GM18909 (cell line): ENCODE results near the gene PCDHB10.
"Not testable (repeated sequence)": the region's sequence is repeated elsewhere in the genome, so short reads cannot be mapped to it uniquely, and the experiment has no call there.

Experiments used
- ATAC-seq: cut with Tn5 transposase; IDR thresholded peaks from one replicate; pipeline ENCODE4 v1.9.1; 2021; ENCODE audit warnings: mild to moderate bottlenecking; ENCODE audit not compliant: unreplicated experiment, poor library complexity

PCDHB10 gene

DNA sequence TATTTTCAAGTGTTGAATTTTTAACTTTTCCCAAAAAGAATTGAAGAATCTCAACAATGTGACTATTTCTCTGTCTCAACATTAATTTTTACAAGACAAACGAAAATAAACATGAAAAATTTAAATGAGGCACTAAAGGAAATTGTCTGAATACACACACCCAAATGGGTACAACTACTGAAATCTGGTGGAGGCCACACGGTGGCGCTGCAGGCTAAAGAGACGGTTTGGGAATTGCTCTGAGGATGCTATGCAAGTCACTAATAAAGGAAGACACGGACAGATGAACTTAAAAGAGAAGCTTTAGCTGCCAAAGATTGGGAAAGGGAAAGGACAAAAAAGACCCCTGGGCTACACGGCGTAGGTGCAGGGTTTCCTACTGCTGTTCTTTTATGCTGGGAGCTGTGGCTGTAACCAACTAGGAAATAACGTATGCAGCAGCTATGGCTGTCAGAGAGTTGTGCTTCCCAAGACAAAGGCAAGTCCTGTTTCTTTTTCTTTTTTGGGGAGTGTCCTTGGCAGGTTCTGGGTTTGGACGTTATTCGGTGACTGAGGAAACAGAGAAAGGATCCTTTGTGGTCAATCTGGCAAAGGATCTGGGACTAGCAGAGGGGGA, at the start of gene PCDHB10:
Gene PCDHB10 (plus strand): TSS at position 244 of the 616 bp plus-strand sequence. CDS start 200 bp downstream, at position 444.
- ATAC-seq, result no peak

DNA sequence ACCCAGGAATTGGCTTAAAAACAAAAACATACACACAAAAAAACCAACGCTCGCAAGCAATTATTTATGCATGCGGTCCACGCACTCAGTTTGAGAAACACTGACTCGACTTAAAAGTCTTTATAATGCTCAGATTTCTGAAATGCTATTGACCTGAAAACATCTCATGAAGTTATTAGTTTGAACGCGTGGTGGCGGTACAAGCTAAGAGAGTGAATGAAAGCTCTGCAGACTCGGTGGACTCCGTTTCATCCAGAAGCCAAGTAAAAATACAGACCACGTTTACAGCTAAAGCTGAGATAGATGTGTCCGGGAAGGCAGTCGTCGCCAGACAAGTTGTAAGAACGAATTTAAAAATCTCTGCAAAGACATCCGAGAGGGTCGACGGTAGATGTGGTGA, 42.3 kb upstream of the PCDHB10 start, which contains the start of gene PCDHB6:
Gene PCDHB6 (plus strand): TSS at position 246 of the 400 bp plus-strand sequence. CDS start 201 bp downstream, outside the sequence.
- ATAC-seq, result no peak

GRCh38 chr5:141150224-141150992, 41.7 kb upstream of the PCDHB10 start:
- ATAC-seq, result no peak

DNA sequence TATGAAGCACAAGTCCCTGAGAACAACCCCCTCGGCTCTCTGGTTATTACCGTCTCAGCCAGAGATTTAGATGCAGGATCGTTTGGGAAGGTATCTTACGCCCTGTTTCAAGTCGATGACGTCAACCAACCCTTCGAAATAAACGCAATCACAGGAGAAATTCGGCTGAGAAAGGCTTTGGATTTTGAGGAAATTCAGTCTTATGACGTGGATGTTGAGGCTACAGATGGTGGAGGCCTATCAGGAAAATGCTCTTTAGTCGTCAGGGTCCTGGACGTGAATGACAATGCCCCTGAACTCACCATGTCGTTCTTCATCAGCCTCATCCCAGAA, 41.2 kb upstream of the PCDHB10 start:
- no peak for ATAC-seq

- not testable (repeated sequence) for ATAC-seq
Observed at GRCh38 chr5:141151632-141152031, 40.5 kb upstream of the PCDHB10 start.

DNA sequence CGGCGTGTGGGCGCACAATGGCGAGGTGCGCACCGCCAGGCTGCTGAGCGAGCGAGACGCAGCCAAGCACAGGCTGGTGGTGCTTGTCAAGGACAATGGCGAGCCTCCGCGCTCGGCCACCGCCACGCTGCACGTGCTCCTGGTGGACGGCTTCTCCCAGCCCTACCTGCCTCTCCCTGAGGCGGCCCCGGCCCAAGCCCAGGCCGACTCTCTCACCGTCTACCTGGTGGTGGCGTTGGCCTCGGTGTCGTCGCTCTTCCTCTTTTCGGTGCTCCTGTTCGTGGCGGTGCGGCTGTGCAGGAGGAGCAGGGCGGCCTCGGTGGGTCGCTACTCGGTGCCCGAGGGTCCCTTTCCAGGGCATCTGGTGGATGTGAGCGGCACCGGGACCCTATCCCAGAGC, 40.1 kb upstream of the PCDHB10 start:
- ATAC-seq, result not testable (repeated sequence)

DNA sequence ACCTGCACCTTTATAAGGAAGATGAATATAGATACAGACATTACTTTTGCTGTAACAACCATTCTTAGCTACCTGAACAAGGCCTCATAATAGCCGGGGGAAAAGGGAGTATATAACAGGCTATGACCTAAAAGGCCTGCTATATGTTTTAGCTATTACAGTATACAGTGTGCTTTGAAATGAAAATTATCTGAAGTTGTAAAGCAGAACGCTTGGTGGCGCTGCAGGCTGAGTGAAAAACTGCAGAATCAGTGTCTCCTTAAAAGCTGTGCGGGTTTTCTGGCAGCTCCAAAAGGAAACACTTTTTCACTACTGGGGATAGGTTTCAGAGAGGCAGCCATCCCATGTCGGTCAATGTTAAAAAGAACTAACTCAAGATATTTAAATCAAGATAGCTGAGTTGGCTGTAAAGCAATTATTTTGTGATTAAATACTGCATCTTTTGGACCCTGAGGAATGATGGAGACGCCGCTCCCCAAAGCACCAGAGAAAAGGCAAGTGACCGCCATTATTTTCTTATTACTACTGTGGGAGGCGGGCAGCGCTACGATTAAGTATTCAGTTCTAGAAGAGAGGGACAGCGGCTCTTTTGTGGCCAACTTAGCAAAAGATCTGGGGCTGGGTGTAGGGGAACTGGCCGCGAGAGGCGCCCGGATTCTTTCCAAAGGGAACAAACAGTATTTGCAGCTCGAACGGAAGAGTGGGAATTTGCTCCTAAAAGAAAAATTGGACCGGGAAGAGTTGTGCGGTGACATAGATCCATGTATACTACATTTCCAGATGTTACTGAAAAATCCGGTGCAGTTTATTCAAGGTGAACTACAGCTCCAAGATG, 36.4 kb upstream of the PCDHB10 start:
- no peak for ATAC-seq

DNA sequence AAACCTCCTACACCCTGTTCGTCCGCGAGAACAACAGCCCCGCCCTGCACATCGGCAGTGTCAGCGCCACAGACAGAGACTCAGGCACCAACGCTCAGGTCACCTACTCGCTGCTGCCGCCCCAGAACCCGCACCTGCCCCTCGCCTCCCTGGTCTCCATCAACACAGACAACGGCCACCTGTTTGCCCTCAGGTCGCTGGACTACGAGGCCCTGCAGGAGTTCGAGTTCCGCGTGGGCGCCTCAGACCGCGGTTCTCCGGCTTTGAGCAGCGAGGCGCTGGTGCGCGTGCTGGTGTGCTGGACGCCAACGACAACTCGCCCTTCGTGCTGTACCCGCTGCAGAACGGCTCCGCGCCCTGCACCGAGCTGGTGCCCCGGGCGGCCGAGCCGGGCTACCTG, 34.8 kb upstream of the PCDHB10 start:
- not testable (repeated sequence) for ATAC-seq

DNA sequence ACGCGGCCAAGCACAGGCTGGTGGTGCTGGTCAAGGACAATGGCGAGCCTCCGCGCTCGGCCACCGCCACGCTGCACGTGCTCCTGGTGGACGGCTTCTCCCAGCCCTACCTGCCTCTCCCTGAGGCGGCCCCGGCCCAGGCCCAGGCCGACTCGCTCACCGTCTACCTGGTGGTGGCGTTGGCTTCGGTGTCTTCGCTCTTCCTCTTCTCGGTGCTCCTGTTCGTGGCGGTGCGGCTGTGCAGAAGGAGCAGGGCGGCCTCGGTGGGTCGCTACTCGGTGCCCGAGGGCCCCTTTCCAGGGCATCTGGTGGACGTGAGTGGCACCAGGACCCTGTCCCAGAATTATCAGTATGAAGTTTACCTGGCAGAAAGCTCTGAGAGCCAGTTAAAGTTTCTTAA, 34.3 kb upstream of the PCDHB10 start:
- ATAC-seq, result not testable (repeated sequence)

DNA sequence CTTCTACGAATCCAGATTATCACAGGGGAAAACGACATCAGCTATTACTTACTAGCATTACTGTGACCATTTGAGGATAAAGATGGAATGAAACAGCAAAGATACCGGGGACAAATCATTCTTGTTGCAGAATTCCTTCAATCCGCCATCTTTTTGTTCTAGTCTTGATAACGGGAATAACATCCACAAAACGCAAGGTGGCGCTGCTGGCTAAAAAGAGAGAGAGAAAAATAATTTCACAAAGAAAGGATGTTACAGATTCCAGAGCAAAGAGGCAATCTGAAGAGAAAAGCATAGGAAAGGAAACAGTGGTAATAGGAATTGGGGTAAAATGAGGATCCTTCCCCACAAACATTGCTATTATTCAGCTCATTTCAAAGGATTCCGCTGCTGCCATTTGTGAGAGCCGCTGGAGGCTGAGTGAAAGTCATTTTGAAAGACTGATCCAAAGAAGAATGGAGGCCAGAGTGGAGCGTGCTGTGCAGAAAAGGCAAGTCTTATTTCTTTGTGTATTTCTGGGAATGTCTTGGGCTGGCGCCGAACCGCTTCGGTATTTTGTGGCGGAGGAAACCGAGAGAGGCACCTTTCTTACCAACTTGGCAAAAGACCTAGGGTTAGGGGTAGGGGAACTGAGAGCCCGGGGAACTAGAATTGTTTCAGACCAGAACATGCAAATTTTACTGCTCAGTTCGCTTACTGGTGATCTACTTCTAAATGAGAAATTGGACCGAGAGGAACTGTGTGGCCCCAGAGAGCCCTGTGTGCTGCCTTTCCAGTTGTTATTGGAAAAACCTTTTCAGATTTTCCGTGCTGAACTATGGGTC, 19.6 kb upstream of the PCDHB10 start, which contains the start of gene PCDHB7:
Gene PCDHB7 (plus strand): TSS at position 264 of the 824 bp plus-strand sequence. CDS start 192 bp downstream, at position 456.
- no peak for ATAC-seq

GRCh38 chr5:141174291-141175104, 17.7 kb upstream of the PCDHB10 start:
- not testable (repeated sequence) for ATAC-seq

DNA sequence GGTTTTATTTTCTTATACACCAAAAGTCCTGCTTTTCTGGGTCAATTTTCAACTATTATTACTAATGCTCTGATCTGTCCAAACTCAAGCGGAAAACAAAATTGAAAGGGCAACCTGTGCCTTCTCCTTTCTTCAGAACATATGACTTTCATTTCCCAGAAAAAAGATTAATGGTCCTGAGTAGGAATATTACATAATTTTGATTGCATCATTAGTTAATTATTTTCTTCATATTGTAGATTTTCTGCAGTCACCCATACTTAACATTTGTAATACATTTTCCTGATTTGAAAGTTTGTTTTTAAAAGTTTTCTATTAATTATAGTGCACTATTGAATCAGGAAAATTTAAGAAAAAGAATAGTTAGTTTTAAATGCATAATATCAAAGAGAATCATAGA, 16.2 kb upstream of the PCDHB10 start:
- ATAC-seq, result no peak

- not testable (repeated sequence) for ATAC-seq
Observed at GRCh38 chr5:141177577-141178191, 14.5 kb upstream of the PCDHB10 start, which contains the start of gene PCDHB8. Gene PCDHB8 (plus strand): TSS chr5:141177790. CDS start chr5:141178035, 245 bp downstream.

DNA sequence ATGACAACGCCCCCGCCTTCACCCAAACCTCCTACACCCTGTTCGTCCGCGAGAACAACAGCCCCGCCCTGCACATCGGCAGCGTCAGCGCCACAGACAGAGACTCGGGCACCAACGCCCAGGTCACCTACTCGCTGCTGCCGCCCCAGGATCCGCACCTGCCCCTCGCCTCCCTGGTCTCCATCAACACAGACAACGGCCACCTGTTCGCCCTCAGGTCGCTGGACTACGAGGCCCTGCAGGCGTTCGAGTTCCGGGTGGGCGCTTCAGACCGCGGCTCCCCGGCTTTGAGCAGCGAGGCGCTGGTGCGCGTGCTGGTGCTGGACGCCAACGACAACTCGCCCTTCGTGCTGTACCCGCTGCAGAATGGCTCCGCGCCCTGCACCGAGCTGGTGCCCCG, 12.8 kb upstream of the PCDHB10 start:
- ATAC-seq, result not testable (repeated sequence)

DNA sequence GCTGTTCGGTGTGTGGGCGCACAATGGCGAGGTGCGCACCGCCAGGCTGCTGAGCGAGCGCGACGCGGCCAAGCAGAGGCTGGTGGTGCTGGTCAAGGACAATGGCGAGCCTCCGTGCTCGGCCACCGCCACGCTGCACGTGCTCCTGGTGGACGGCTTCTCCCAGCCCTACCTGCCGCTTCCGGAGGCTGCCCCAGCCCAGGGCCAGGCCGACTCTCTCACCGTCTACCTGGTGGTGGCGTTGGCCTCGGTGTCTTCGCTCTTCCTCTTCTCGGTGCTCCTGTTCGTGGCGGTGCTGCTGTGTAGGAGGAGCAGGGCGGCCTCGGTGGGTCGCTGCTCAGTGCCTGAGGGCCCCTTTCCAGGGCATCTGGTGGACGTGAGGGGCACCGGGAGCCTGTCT, 12.3 kb upstream of the PCDHB10 start:
- ATAC-seq, result not testable (repeated sequence)

GRCh38 chr5:141180313-141180712, 11.8 kb upstream of the PCDHB10 start:
- no peak for ATAC-seq

DNA sequence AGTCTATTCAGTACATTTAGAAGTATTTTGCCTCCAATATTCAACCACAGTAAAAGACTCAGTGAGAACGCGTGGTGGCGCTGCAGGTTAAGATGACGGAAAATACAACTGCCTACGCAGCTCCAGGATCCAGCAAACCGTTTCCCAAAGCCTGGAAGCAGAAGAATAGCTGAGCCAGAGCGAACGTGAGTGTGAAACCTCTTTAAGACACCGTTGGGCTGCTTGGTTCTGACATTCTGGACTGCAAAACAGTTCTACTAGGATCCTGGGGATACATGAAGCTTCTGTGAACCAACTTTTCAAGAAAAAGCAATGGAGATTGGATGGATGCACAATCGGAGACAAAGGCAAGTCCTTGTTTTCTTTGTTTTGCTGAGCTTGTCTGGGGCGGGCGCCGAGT, 9.9 kb upstream of the PCDHB10 start, which contains the start of gene PCDHB16:
Gene PCDHB16 (plus strand): TSS at position 140 of the 400 bp plus-strand sequence. CDS start 173 bp downstream, at position 313.
- ATAC-seq, result no peak

- ATAC-seq, result not testable (repeated sequence)
Observed at GRCh38 chr5:141184117-141184855, 7.9 kb upstream of the PCDHB10 start.
